Transverse colon (tissue), 4 donors: ENCODE results near the gene AQP6.

Experiments
- EP300 ChIP-seq: sonication (generic); formaldehyde crosslinking; IDR thresholded peaks from one replicate; pipeline ENCODE4 v1.6.1; 2017; ENCODE audit warnings: antibody characterized with exemption, low read depth
- POLR2AphosphoS5 ChIP-seq, 3 donors: sonication (generic); formaldehyde crosslinking; IDR thresholded peaks; one replicate each; pipeline ENCODE4 v1.6.1; 2016; ENCODE audit warnings: antibody characterized with exemption in 3 of 3
- TF ChIP-seq, protein P1 (sequence below), 5 experiments: fragments of 200-600 bp in 3 of 5; fragments of 450-650 bp in 2 of 5; sonication (generic) in 3 of 5; IDR thresholded peaks; 1 replicate in 2 of 5; 2 replicates in 3 of 5; pipeline ENCODE4 v1.5.1; 2016 to 2017; ENCODE audit warnings: antibody characterized with exemption in 5 of 5, inconsistent platforms in 3 of 5, mild to moderate bottlenecking in 2 of 5, moderate library complexity in 1 of 5

DNA sequence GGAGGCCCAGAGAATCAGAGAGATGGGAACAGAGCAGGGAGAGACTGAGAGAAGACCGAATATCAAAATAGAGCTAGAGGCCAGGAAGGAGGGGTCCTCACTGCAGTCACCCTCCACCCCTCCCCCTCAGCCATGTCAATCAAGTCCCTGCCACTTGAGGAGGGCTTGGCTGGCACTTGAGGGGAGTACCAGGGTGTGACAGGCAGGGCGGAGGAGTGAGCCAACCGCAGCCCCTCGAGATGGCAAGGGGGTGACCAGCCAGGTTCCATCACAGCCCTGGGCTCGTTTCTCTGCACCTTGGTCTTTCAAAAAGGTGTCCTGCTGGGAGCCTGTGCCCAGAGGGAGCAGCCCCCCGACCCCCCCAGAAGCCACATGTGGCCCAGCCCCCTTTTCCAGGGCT is 6.9 kb upstream of the AQP6 start:
- TF ChIP-seq, protein P1, sequence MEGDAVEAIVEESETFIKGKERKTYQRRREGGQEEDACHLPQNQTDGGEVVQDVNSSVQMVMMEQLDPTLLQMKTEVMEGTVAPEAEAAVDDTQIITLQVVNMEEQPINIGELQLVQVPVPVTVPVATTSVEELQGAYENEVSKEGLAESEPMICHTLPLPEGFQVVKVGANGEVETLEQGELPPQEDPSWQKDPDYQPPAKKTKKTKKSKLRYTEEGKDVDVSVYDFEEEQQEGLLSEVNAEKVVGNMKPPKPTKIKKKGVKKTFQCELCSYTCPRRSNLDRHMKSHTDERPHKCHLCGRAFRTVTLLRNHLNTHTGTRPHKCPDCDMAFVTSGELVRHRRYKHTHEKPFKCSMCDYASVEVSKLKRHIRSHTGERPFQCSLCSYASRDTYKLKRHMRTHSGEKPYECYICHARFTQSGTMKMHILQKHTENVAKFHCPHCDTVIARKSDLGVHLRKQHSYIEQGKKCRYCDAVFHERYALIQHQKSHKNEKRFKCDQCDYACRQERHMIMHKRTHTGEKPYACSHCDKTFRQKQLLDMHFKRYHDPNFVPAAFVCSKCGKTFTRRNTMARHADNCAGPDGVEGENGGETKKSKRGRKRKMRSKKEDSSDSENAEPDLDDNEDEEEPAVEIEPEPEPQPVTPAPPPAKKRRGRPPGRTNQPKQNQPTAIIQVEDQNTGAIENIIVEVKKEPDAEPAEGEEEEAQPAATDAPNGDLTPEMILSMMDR (IDR thresholded peaks at IDR 0.05): no peak
- no peak for TF ChIP-seq EP300
- TF ChIP-seq POLR2AphosphoS5 (IDR thresholded peaks at IDR 0.05): no peak
